ENCODE data around the gene LTA.
"Not testable (repeated sequence)": the region's sequence is repeated elsewhere in the genome, so short reads cannot be mapped to it uniquely, and the experiment has no call there.

The LTA gene

DNA sequence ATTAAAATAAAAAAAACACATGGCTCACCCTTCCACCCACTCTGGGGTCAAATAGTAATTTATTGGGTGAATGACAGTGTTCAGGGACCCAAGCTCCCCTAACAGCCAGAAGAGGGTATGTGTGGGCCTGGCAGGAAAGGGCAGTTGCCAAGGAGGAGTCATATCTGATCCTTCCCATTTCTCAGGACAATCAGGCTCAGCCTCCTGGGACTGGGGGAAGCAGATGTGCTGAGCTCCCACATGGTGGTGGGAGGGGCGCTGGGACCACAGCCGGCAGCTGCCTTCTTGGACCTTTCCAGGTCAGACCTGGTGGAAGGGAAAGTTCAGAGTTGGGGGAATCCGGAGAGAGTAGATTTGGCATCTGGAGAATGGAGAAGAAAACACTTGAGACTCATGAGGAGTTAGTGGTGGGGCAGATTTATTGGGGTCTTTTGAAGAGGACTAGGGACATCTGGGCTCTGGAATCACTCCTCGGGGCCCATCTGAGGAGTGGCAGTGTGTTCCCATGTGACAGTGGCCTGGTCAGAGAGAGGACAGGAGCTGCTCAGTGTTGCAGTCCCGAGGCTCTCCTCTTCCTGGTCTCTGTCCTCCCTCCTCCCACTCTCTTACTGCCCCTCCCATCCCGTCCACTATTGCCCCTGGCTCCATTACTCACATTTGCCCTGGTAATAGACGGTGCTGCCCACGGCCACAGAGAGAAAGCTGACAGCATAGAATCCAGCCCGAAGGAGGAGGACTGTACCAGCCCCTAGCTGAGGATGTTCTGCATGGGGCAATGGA lies 17.0 kb downstream of the LTA start:
- DNase-seq = no peak

DNA sequence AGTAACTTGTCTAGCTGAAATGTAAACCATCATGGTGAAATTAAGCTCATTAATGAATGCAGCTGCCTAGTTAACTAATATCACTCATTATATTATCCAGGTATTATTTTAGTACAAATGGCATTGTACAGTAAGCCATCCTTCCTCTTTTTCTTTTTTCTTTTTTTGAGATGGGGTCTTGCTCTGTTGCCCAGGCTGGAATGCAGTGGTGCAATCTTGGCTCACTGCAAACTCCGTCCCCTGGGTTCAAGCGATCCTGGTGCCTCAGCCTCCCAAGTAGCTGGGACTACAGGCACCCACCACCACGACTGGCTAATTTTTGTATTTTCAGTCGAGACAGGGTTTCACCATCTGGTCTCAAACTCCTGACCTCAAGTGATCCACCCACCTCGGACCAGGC lies 18.6 kb downstream of the LTA start:
- DNase-seq = not testable (repeated sequence)

DNA sequence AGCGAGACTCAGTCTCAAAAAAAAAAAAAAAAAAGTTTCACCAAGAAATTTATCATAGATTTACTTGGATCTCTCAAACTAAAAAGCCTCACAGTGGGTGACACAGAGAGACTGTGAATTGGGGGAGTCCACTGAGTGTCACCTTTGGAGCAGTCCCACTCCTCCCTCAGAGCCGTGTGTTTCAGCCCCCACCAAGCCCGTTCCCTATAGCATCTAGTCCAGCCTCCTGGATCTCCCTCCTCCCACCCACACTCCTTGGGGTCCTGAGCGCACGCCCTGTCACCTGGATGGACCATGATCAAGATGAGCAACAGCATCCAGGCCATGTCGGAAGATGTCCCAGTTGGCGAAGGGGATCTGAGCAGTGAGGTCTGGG lies 20.3 kb downstream of the LTA start:
- no peak for DNase-seq

DNA sequence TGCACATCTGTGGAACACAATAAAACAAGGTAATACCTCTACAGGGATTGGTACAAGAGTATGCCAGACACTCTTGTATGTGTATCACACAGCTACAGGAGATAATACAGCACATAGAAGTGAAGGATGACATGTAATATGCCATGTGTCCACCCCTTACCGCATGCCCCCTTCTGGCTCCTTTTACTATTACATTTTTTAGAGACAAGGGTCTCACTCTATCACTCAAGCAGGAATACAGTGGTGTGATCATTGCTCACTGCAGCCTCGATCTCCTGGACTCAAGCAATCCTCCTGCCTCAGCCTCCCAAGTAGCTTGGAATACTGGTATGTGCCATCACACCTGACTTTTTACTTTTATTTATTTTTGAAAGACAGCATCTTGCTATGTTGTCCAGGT lies 24.9 kb downstream of the LTA start:
- DNase-seq = no peak

DNA sequence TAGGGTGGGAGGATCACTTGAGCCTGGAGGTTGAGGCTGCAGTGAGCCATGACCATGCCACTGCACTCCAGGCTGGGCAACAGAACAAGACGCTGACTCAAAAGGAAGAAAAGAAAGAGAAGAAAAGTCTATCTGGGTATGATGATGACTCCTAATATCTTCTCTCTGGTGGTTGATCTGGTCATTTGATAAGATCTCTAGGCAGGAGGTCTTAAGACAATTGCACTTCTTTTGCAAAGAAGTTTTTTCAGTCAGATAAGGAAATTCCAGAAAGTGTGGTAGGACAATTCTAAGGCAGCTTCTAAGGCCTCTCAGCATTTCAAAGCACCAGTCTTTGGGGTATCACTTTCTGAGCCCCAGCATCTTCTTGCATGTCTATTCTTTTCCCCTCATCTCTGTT lies 35.2 kb downstream of the LTA start:
- DNase-seq = no peak

DNA sequence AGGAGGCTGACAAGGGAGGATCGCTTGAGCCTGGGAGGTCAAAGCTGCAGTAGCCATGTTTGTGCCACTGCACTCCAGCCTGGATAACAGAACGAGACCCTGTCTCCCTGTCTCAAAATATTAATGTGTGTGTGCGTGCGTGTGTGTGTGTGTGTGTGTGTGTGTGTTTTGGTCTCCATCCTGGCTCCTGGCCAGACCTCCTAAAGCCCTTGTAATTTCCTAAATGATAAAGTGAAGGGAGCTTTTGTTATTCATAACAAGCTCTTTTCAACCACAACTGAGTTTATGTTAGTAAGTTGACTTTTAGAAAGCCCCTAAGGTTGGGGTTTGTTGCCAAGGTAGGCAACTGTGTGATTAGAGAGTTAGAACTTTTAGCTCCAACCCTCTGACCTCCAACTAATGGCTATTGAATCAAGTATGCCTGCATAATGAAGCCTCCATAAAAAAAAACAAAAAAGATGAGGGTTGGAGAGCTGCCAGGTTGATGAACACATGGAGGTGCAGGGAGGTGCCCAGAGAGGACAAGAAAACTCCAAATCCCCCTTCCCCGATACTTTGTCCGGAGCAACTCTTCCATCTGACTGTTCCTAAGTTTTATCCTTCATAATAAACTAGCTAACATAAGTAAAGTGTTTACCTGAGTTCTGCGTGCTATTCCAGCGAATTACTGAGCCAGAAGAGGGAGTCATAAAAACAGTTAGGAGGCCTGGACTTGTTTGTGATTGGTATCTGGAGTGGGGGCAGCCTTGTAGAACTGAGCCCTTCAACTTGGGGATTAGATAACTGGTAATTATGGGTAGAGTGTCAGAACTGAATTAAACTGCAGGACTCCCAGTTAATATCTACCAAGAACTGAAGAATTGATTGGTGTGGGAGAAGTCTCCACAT lies 37.7 kb downstream of the LTA start:
- no peak for DNase-seq

DNA sequence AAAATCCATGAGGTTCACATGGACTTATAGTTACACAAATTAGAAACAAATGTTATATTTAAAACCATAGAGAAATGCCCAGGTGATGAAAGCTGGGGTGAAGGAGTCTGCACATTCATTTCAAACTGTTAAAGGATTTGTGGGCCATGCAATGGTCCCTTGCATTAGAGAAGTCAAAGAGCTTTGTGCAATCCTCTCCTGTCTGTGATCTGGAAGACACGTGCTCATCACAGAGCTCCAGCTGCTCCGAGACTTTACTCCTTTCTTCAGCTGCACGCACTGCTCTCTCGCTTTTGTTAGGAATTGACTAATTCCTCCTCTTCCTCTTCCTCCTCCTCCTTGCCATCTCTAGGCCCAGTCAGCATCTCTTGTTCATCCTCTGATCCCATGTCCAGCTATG lies 38.9 kb downstream of the LTA start:
- DNase-seq = no peak

DNA sequence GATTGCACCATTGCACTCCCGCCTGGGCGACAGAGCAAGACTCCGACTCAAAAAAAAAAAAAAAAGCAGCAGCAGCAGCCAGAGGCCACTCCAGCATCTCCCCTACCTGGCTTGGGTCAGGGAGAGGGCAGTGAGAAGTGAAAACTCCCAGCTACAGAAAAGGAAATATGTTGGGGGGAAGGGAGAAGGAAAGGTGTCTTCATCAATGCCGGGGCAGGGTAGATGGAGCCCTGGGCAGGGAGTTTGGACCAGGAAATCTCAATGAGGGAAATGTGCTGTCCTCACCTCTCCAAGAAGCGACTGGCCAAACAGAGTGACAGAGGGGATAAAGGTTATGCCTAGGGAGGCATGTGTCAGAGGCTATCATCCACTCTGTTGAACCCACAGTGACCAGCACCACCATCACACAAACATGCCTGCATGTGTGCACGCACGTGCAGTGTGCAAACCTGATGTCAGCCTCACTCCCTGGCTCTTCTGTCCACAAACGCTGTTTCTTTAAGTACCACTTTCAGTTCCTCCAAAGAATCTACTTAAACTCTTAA lies 42.1 kb downstream of the LTA start:
- DNase-seq = no peak

DNA sequence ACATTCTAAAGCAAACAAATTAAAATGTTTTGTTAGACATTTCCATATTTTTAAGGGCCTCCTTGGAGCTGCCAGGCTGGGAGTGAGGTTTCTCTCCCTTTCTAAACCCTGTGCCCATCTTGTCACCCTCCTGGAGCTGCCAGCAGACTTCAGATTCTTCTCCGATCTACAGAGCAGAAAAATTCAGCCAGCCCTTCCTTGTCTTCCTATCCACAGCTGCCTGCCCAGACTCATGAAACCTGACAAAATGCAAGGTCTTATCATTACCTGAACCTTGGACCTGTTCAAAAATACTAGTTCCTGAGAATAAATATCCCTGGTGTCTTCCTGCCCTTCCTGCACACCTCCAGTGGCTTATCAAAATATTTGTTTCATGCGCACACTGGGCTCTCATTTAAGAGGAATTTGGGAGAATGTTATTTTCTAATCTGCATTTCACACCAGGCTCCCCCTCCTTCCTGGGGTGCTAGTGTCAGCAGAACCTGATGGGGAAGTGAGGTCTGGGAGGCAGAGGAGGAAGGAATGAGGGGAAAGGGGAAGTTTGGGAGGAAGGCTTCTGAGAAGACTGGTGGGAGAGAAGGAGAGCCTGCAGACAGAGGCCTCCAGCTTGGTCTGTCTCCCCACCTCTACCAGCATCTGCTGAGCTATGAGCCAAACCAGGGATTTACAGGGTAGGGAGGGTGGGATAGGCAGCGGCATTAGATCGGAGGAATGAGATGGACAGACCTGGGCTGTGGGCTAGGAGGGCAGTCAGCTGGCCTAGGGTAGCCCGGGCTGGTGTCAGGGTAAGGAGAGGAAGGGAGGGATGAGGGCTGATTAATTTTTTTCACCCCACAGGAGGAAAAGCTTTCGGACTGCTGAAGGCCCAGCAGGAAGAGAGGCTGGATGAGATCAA lies 42.8 kb downstream of the LTA start, which contains the start of gene AIF1:
Gene AIF1 (plus strand): TSS at position 551 of the 895 bp plus-strand sequence. CDS start 96 bp downstream, at position 647.
- no peak for DNase-seq

DNA sequence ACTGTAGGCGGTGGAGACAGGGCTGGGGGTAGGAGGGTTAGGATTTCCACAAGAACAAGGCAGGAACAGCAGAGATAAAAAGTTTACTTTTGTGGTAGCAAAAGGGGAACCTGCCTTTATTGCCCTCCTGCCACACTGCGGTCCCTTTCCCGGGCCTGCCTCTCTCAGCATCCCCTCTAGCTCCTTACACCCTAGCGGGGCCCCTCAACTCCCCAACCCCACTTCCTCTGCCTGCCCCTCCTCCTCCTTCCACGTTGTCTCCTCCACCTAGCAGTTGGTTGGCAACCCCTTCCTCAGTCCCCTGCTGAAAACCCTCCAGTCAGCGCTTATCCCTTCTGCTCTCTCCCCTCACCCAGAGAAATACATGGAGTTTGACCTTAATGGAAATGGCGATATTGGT lies 43.7 kb downstream of the LTA start:
- DNase-seq = no peak

DNA sequence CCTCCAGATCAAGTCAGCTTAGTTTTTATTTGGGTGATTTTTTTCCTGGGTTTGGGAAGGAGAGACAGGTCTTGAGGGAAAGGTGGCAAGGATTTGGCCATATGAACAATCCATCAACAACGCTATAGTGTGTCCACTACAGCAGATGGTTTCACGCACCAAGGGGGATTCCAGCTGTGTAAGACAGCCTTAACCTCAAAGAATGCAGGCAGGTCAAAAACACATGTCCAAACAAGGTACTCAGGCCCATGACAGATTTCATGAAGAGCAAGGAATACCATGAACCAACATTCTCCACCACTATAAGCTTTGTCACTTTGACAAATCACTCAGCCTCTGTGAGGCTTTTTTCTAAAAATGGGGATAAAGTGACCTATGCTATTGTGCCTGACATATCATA lies 44.9 kb downstream of the LTA start:
- no peak for DNase-seq

DNA sequence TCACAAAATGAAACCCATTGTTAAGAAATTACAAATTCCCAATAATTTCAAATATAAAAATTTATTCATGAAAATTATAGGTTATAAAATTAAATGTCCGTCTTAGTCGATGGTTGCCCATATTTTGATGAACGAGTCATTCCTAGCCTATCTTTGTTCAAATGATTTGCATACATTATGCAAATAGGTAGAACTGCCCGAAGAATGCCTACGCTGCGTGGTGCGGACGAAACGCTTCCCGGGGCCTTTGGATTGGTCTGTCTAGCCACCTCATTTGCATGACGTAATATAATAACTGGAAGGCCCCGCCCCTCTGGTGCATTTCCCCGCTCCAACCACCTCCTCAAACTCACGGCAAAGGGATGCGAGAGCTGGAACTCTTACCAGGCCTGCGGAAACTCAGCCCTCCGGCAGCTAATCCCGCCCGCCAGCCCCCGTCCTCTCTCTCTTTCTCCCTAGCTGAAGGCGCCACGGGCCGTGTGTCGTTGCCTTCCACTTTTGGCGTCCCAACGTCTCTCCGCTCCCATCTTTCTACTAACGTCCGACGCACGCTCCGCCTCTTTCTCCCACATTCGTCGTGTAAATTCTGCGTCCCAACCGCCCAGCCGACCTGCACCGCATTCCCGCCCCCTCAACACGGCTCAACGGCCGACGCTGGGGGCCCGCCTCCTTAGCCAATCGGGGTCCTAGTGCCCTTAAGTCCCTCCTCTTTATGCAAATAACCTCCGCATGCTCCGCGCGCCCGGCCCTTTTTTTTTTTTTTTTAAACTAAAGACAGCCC lies 47.9 kb downstream of the LTA start:
- DNase-seq = peak; percentile 98

DNA sequence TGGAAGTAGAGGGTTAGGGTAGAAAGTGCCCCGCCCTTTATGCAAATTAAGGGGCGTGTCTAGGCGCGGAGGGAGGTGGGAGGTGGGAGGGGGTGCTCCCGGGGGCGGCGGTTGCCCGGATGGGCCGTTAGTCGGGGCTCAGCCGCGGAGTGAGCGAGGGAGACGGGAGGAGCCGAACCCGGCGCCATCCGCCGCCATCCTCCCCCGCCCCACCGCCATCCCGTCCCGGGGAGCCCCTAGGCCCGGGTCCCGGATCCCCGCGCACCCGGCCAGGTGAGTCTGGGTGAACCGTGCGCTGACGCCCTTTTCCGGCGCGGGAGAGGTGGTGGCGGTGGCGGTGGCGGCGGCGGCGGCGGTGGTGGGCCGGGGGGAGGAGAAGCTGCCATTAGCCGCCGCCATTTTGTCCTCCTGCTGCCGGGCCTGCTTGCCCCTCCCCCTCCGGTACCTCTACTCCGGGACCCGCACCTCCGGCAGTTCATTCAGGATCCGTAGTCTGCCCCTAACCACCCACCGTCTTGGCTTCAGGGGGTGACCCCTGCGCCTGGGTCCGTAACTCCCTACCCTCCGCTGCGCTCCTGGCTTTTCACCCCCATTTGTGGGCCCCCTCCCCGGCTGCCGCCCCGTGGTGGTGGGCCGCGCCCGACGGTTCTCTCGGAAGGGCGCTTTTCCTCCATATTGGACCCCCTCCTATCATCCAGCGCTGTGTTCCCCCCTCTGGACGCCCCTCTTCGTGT lies 48.7 kb downstream of the LTA start, which contains the start of gene PRRC2A:
Gene PRRC2A (plus strand): TSS at position 130 of the 734 bp plus-strand sequence. CDS start 2,075 bp downstream, outside the sequence.
- peak; percentile 97 for DNase-seq

DNA sequence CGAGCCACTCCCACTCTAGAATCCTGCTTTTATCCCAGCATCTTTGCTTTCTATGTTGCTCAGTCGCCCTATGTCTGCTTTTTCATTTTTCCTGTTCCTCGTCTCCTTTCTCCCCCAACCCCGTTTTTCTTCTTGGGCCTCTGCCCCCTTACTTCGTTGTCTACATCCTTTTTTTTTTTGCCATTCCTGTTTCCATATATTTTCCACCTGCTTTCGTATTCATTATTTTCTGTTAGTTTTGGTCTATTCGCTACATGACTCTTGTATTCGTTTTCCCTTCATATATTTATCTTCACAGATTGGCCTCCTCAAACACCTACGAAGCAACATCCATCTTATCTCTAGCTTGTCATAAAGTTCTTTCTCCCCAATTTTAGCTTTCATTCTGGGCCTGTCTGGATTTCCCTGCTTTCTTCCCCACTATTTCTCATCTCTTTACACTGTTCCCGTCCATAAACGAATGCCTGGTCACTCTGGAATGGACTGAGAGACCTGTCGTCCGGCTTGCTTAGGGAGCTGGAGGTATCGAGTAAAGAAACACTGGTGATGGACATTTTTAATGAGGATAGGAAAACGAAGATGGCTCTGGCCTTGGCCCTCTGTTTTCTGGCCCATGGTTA lies 49.3 kb downstream of the LTA start:
- DNase-seq = no peak

DNA sequence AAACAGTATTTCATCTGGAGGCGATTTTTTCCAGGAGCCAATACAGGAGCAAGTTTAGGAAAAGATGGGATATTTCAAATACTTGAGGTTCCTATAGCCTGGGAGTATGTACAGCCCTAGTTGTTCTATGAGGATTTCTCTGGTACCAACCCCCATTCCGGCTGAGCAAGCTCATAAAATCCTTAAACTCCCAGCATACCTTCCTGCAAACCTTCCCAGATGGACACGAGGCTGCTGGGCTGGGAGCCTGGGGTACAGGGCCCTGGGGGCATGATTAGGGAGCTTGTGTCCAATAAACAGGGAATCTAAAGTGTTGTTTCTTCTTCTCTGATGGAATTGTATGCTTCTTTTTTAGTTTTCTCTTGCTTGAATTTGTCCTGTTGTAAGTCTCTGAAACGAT lies 49.9 kb downstream of the LTA start:
- DNase-seq = no peak

DNA sequence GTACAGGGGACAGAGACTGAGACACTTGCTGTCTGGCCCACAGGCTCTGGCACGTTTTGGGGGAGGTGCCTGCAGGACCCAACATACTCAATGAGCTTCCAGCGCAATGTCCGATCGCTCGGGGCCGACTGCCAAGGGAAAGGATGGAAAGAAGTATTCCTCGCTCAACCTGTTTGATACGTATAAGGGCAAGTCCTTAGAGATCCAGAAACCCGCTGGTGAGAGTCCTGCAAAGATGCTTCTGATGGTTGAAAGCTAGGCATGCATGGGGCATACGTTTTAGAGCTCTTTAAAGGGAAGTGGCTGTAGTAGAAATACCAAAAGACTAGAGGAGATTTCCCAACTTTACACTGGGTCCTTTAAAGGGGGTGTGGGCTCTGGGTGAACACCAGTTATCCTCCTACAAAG lies 50.6 kb downstream of the LTA start:
- DNase-seq = no peak

All from right forelimb (tissue), 1 donor.